SK-N-MC (cell line): ENCODE measurements around the gene RALGPS1.
A peak's percentile ranks its signal among the peaks of the same experiment; 100 is the strongest.

Experiments
- DNase-seq: peaks from one replicate; pipeline ENCODE4 v3.0.0-alpha.2; 2011; ENCODE audit warnings: low read depth, low spot score
- H3K27ac ChIP-seq: fragments of 200-600 bp; sonication (generic); 2 replicates; pipeline ENCODE4 v1.5.1; 2016; ENCODE audit warnings: mixed run types
- H3K36me3 ChIP-seq: fragments of 200-600 bp; sonication (generic); 2 replicates; pipeline ENCODE4 v1.6.1; 2017; ENCODE audit warnings: antibody characterized with exemption, low read length, mixed read lengths; ENCODE audit not compliant: insufficient read depth
- H3K4me3 ChIP-seq: fragments of 200-600 bp; sonication (generic); 2 replicates; pipeline ENCODE4 v1.5.1; 2016
- H3K9ac ChIP-seq: fragments of 200-600 bp; sonication (generic); 2 replicates; pipeline ENCODE4 v1.8.0; 2017; ENCODE audit warnings: mixed run types, mixed read lengths; ENCODE audit not compliant: insufficient read length
- H3K9me3 ChIP-seq: fragments of 200-600 bp; sonication (generic); 2 replicates; pipeline ENCODE4 v1.6.1; 2017; ENCODE audit warnings: low read depth, mild to moderate bottlenecking, antibody characterized with exemption, low read length, moderate library complexity, mixed read lengths
- EZH2 ChIP-seq: fragments of 200-600 bp; sonication (generic); IDR thresholded peaks from one replicate; pipeline ENCODE4 v1.6.1; 2017; ENCODE audit warnings: antibody characterized with exemption
- FOXP2 ChIP-seq: optimal IDR thresholded peaks from 2 replicates; pipeline ENCODE3; 2011; ENCODE audit warnings: mild to moderate bottlenecking, moderate library complexity; ENCODE audit not compliant: insufficient read depth; ENCODE audit errors: extremely low read length, control extremely low read depth
- POLR2AphosphoS5 ChIP-seq: IDR thresholded peaks from 2 replicates; pipeline ENCODE4 v1.6.1; 2012; ENCODE audit warnings: mild to moderate bottlenecking, low read depth, low read length, borderline replicate concordance

Gene RALGPS1

GRCh38 chr9:127258606-127259471 lies 344.3 kb downstream of the RALGPS1 start:
- no peak for TF ChIP-seq EZH2
- Histone ChIP-seq H3K27ac (no peak overlapping the region), H3K4me3 (no peak overlapping the region), H3K9ac (no peak overlapping the region), H3K36me3 (no peaks in the 10 kb centered on the region), H3K9me3 (no peaks in the 10 kb centered on the region)
- no peak for DNase-seq

DNA sequence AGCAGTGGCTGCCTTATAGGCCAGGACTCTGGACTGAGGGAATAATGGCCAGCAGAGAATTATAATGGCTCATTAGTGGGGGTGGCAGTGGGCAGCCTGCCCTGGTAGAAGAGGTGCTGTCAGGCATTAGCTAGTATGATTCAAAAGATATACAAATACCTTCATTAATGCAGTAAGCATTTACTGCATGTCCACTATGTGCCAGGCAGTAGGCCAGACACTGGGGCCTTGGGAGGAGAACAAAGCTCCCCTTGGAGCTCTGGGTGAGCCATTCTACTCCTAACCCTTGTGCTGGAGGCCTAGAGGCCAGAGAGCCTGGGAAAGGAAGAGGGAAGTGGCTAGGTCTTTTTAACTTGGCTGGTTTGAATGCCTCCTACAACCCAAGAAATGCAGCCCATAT lies 348.0 kb downstream of the RALGPS1 start:
- TF ChIP-seq EZH2: no peak
- TF ChIP-seq POLR2AphosphoS5: no peak
- TF ChIP-seq FOXP2: no peak

DNA sequence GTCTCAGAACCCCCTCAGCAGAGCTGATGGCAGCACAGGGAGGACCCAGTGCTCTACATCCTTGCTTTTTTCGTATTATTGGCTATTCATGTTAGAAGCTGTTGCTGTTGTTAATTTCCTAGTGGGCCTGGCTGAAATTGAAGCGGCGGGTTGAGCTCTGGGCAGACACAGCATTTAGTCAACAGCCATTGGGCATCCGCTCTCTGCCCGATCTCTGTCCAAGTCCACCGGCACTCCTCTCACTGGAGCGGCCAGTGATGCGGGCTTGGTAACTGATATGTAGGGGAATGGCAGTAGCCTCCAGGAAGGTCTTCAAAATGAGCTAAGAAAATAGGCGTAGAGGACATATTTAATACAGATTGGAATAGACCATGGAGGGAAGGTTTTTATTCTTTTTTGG lies 348.7 kb downstream of the RALGPS1 start:
- H3K9ac ChIP-seq: no peak overlapping the region
- no peak overlapping the region for H3K4me3 ChIP-seq
- no peaks in the 10 kb centered on the region for H3K9me3 ChIP-seq
- TF ChIP-seq POLR2AphosphoS5 (no peak), EZH2 (no peak), FOXP2 (no peak)
- H3K27ac ChIP-seq: no peak overlapping the region
- no peak for DNase-seq
- H3K36me3 ChIP-seq: no peaks in the 10 kb centered on the region

More for the DNA sequence above, 348.0 kb downstream of the RALGPS1 start:
- no peak for DNase-seq
- H3K36me3 ChIP-seq: no peaks in the 10 kb centered on the region
- H3K9ac ChIP-seq: no peak overlapping the region
- H3K9me3 ChIP-seq: no peaks in the 10 kb centered on the region
- H3K4me3 ChIP-seq: no peak overlapping the region
- H3K27ac ChIP-seq: no peak overlapping the region

DNA sequence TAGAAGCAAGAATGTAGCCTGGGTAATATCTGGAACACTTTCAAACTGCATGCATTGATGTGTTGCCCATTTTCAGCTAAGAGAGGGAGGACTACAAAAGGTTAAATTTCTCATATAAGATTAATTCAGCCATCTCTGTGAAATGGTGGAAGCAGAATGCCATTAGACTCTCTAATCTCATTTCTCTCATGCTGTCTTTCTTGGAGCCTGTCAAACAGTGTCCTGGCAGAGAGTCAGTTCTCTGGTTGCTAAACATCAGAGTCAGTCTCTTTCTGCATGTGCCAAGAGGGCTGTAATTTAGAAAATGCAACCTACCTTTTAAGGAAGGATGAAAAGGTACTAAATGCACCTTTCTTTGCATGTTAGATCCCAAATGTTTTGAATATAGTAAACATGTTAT lies 349.1 kb downstream of the RALGPS1 start:
- Histone ChIP-seq H3K27ac (peak overlapping the region; percentile 48; the same call in 1 of the 2 replicates), H3K36me3 (no peaks in the 10 kb centered on the region), H3K9me3 (no peaks in the 10 kb centered on the region), H3K4me3 (no peak overlapping the region), H3K9ac (no peak overlapping the region)
- TF ChIP-seq EZH2: no peak
- no peak for DNase-seq

GRCh38 chr9:127264462-127265219 lies 350.1 kb downstream of the RALGPS1 start, which contains the start of gene GARNL3:
GARNL3 (plus strand) TSS chr9:127264774; CDS start chr9:127264878, 104 bp downstream.
- Histone ChIP-seq H3K9ac (peak within 1 kb of the TSS; percentile 64), H3K36me3 (no peaks in the 10 kb centered on the region), H3K4me3 (peak within 1 kb of the TSS; percentile 70), H3K27ac (peak within 1 kb of the TSS; percentile 48; the same call in 1 of the 2 replicates), H3K9me3 (no peaks in the 10 kb centered on the region)
- no peak for DNase-seq
- TF ChIP-seq POLR2AphosphoS5 (no peak), EZH2 (no peak), FOXP2 (no peak)

GRCh38 chr9:127267793-127268525 lies 353.4 kb downstream of the RALGPS1 start:
- Histone ChIP-seq H3K36me3 (no peaks in the 10 kb centered on the region), H3K27ac (no peak overlapping the region), H3K9me3 (no peaks in the 10 kb centered on the region), H3K4me3 (no peak overlapping the region), H3K9ac (no peak overlapping the region)
- no peak for DNase-seq
- TF ChIP-seq FOXP2 (no peak), EZH2 (no peak), POLR2AphosphoS5 (no peak)

GRCh38 chr9:127269449-127269848 lies 354.9 kb downstream of the RALGPS1 start:
- Histone ChIP-seq H3K36me3 (no peaks in the 10 kb centered on the region), H3K27ac (no peak overlapping the region), H3K9ac (no peak overlapping the region), H3K4me3 (no peak overlapping the region), H3K9me3 (no peaks in the 10 kb centered on the region)
- no peak for TF ChIP-seq POLR2AphosphoS5
- TF ChIP-seq FOXP2: no peak
- no peak for TF ChIP-seq EZH2
- no peak for DNase-seq
